GDM1 (cell line): ENCODE data around the gene DHH.
"Not testable (repeated sequence)": the region's sequence is repeated elsewhere in the genome, so short reads cannot be mapped to it uniquely, and the experiment has no call there.

ENCODE experiments used
- DNase-seq: peaks from one replicate; lab custom pipeline; 2025; lab: John Stamatoyannopoulos, UW

The DHH gene

GRCh38 chr12:49094160-49094974 is at the start of gene DHH:
Gene DHH (minus strand): TSS chr12:49094801. CDS start chr12:49094512, 289 bp downstream.
- DNase-seq: no peak

DNA sequence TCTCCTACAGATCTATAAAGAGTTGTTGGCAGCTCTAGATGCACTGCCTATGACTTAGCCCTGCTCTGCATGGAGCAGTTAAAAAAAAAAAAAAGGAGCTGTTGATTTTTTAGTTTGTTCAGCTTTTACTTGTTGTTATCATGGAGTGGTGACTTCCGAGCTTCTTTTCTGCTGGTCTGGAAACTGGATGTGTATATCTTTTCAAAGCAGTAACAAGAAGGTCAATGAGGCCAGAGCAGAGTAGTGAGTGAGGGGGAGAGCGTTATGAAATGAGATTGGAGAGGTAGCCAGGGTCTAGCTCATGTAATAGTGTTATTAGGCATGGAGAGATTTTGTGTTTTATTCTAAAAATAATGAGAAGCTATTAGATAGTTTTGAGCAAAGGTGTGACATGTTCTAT is 49.8 kb upstream of the DHH start:
- DNase-seq: no peak

DNA sequence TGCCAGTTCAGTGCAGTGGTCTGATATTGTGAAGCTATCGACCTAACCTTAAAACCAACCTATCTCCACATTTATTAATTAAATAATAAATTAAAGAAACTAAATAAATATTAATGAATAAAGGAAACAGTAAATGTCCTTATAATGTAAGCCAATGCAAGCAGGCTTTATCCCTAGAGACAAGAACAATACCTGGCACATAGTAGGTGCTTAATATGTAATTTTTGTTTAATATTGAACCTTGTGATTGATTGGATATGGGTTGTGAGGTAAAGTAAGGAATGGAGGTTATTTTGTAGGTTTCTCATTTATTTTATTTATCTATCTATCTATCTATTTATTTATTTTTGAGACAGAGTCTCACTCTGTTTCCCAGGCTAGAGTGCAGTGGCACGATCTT is 44.4 kb upstream of the DHH start:
- DNase-seq: no peak

GRCh38 chr12:49138587-49138986 is 44.0 kb upstream of the DHH start:
- DNase-seq: no peak

DNA sequence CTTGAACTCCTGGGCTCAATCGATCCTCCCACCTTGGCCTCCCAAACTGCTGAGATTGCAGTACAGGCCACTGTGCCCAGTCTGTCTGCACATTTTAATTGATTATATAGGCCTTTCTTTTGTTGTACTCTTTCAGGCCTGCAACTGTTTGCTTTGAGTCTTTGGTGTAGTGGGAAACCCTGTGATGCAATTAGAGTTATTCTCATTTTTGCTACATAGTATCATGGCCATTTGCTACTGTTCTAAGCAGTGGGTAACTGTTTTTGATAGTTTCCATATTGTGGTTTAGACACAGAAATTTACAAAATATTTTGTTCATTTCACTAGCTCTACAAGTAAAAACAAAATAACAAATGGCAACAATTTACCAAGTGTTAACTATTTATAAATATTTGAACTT is 42.9 kb upstream of the DHH start:
- no peak for DNase-seq

GRCh38 chr12:49136997-49137396 is 42.4 kb upstream of the DHH start:
- not testable (repeated sequence) for DNase-seq

GRCh38 chr12:49133590-49133989 is 39.0 kb upstream of the DHH start:
- DNase-seq: no peak

- no peak for DNase-seq
These were observed 38.4 kb upstream of the DHH start for GRCh38 chr12:49133014-49133413.

DNA sequence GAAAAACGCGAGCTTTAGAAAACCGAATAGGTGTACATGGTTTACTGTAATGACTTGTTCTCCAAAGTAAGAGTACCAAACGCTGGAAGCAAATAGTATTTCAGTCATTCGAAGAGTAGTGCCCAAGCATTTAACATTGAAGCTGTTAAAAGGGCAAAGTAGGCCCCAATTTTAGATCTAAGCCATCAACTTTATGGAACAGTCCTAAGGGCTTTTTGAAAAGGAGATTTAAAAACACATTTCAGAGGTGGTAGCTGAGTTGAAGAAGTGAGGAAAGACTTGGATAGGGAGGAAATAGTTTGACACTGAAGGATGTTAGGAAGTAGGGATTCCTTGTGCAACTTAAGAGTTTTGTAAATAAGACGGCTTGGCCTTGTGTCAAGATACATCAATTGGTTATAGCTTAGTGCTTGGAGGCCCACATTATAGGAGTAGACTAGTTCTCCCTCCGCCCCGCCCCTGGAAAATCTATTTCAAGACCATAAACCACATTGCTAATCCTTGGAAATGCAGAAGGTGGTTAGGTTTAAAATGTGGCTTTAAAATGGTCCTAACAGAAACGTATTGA is 37.4 kb upstream of the DHH start:
- DNase-seq: no peak

- DNase-seq: peak; percentile 95
These were observed 36.7 kb upstream of the DHH start, which contains the start of gene TUBA1B for GRCh38 chr12:49131051-49131893. Gene TUBA1B (minus strand): TSS chr12:49131395. CDS start chr12:49131300, 95 bp downstream.

GRCh38 chr12:49130151-49131050 is 35.8 kb upstream of the DHH start:
- DNase-seq: peak; percentile 90

DNA sequence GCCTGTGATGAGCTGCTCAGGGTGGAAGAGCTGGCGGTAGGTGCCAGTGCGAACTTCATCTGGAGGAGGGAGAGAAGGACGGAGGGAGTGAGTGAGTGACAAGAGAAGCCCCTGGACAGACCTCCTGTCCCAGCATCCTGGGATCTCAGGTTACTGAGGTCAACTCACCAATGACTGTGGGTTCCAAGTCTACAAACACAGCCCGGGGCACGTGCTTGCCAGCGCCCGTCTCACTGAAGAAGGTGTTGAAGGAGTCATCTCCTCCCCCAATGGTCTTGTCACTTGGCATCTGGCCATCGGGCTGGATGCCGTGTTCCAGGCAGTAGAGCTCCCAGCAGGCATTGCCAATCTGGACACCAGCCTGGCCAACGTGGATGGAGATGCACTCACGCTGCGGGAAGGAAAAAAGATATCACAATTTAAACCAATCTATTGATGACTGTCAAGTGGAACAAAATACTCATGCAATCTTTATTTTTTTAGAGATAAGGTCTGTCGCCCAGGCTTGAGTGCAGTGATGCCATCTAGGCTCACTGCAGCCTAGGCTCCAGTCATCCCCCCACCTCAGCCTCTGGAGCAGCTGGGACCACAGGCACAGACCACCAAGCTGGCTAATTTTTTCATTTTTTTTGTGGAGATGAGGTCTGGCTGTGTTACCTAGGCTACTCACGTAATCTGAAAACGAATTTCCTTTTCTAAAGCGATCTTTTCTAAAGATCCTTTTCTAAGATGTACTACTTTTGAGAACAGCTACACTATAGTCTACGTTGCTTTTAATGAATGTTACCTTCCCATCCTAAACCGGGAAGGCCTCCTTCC is 34.9 kb upstream of the DHH start:
- DNase-seq: no peak

GRCh38 chr12:49127971-49128370 is 33.4 kb upstream of the DHH start:
- not testable (repeated sequence) for DNase-seq

GRCh38 chr12:49126852-49127763 is 32.5 kb upstream of the DHH start:
- DNase-seq: no peak

GRCh38 chr12:49121047-49121696 is 26.6 kb upstream of the DHH start:
- no peak for DNase-seq

GRCh38 chr12:49111206-49111605 is 16.6 kb upstream of the DHH start:
- DNase-seq: no peak

GRCh38 chr12:49110464-49111155 is 16.0 kb upstream of the DHH start, which contains the start of gene LMBR1L:
Gene LMBR1L (minus strand): TSS chr12:49110847. CDS start chr12:49110555, 292 bp downstream.
- DNase-seq: peak; percentile 93
